ENCODE measurements around the gene TMEM106B.

- TF ChIP-seq CTCF (IDR thresholded peaks at IDR 0.05) (no peak), POLR2A (IDR thresholded peaks at IDR 0.05) (no peak)
Observed at GRCh38 chr7:12221414-12221813, 10.3 kb downstream of the TMEM106B start.
